ENCODE results near the gene GPR68. TPM values are rescaled to one million over a fixed set of nuclear protein-coding genes. Genes with fewer than 3 reads are reported as not detected.

The GPR68 gene
- polyA plus RNA-seq, 1 donor from 2014 or later = 2.1 TPM

DNA sequence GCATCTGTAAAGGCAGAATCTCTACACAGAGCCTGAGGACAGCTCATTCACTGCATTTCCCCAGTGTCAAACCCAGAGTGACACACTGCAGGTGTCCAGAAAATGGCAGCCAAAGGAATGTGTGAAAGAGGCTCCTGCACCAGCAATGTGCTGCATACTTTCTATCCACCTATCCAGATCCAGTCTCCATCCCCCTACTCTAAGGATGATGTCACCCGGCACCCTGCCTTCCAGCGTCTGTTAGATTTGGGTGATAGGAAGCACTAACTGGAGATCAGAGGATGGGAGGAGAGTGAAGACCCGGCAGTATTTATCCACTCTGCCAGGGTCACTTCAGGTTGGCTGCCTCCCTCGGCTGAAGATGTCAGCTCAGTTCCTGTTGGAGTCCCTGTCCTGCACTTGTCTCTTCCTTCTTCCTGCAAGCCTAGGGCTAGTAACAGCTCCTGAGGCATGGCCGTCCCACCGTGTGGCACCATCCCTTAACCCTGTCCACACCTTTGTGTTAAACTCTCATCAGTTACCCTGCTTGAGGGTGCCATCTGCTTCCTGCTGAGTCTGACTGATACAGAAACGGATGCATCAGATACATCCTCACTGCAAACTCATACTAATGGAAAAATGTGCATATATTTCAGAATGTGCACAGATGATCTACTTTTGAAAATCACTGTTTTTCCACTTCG, 13.0 kb upstream of the GPR68 start:
- H3K79me2 ChIP-seq (replicated peaks; ENCODE audit: insufficient read depth, low read length) = no peaks in the 10 kb centered on the region
- peak overlapping the region; percentile 25 for H3K4me2 ChIP-seq (ENCODE audit: low read length)
- peak overlapping the region; percentile 31 for H3K27ac ChIP-seq (ENCODE audit: low read length)
- H4K20me1 ChIP-seq (ENCODE audit: insufficient read depth) = no peaks in the 10 kb centered on the region
- TF ChIP-seq, protein P1, sequence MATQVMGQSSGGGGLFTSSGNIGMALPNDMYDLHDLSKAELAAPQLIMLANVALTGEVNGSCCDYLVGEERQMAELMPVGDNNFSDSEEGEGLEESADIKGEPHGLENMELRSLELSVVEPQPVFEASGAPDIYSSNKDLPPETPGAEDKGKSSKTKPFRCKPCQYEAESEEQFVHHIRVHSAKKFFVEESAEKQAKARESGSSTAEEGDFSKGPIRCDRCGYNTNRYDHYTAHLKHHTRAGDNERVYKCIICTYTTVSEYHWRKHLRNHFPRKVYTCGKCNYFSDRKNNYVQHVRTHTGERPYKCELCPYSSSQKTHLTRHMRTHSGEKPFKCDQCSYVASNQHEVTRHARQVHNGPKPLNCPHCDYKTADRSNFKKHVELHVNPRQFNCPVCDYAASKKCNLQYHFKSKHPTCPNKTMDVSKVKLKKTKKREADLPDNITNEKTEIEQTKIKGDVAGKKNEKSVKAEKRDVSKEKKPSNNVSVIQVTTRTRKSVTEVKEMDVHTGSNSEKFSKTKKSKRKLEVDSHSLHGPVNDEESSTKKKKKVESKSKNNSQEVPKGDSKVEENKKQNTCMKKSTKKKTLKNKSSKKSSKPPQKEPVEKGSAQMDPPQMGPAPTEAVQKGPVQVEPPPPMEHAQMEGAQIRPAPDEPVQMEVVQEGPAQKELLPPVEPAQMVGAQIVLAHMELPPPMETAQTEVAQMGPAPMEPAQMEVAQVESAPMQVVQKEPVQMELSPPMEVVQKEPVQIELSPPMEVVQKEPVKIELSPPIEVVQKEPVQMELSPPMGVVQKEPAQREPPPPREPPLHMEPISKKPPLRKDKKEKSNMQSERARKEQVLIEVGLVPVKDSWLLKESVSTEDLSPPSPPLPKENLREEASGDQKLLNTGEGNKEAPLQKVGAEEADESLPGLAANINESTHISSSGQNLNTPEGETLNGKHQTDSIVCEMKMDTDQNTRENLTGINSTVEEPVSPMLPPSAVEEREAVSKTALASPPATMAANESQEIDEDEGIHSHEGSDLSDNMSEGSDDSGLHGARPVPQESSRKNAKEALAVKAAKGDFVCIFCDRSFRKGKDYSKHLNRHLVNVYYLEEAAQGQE (IDR thresholded peaks at IDR 0.05; ENCODE audit: borderline replicate concordance) = no peak
- TF ChIP-seq SMC3 (conservative IDR thresholded peaks at IDR 0.05; ENCODE audit: poor library complexity) (no peak), EZH2 (IDR thresholded peaks at IDR 0.05; ENCODE audit: borderline replicate concordance, insufficient read depth, low read length, poor library complexity, severe bottlenecking) (no peak), EP300 (conservative IDR thresholded peaks at IDR 0.05; ENCODE audit: poor library complexity, severe bottlenecking) (no peak)
- TF ChIP-seq, protein P2, sequence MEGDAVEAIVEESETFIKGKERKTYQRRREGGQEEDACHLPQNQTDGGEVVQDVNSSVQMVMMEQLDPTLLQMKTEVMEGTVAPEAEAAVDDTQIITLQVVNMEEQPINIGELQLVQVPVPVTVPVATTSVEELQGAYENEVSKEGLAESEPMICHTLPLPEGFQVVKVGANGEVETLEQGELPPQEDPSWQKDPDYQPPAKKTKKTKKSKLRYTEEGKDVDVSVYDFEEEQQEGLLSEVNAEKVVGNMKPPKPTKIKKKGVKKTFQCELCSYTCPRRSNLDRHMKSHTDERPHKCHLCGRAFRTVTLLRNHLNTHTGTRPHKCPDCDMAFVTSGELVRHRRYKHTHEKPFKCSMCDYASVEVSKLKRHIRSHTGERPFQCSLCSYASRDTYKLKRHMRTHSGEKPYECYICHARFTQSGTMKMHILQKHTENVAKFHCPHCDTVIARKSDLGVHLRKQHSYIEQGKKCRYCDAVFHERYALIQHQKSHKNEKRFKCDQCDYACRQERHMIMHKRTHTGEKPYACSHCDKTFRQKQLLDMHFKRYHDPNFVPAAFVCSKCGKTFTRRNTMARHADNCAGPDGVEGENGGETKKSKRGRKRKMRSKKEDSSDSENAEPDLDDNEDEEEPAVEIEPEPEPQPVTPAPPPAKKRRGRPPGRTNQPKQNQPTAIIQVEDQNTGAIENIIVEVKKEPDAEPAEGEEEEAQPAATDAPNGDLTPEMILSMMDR (IDR thresholded peaks at IDR 0.05; ENCODE audit: poor library complexity, severe bottlenecking) = no peak
- peak overlapping the region; percentile 51 for H2AFZ ChIP-seq (ENCODE audit: low read depth, low read length)
- no peak overlapping the region for H3K4me3 ChIP-seq (ENCODE audit: low read length)
- no peaks in the 10 kb centered on the region for H3F3A ChIP-seq (ENCODE audit: insufficient read depth, low read length, poor library complexity, severe bottlenecking)
- H3K27me3 ChIP-seq (ENCODE audit: insufficient read depth, low read depth, low read length) = peaks cover 4% of the 10 kb centered on the region
- H3K9me3 ChIP-seq (ENCODE audit: low read length) = no peaks in the 10 kb centered on the region
- peak overlapping the region; percentile 26 for H3K9ac ChIP-seq (ENCODE audit: low read length)
- no peaks in the 10 kb centered on the region for H3K9me2 ChIP-seq (ENCODE audit: insufficient read depth, low read length)
- no peaks in the 10 kb centered on the region for H3K36me3 ChIP-seq (ENCODE audit: insufficient read depth, low read length)

DNA sequence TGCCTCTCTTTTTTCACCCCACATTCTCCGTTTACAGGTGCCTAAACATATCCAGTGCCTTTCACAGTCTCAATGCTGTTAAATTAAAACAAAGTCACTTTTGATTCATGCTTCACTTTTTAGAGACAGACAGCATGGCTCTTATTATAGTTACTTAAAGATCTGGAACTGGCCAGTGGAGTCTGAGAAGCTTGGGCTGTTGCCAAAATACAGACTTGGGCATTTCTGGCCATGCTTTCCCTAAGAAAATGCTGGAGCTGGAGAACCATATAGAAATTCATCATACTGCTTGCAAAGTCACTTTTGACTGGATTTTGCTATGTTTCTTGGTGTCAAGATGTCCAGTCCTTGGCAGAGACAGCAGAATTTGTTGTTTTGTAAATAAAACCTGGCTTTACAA, 12.2 kb upstream of the GPR68 start:
- H3K4me3 ChIP-seq (ENCODE audit: low read length) = no peak overlapping the region
- no peaks in the 10 kb centered on the region for H3F3A ChIP-seq (ENCODE audit: insufficient read depth, low read length, poor library complexity, severe bottlenecking)
- no peak for TF ChIP-seq SMC3 (conservative IDR thresholded peaks at IDR 0.05; ENCODE audit: poor library complexity)
- TF ChIP-seq, protein P2 (IDR thresholded peaks at IDR 0.05; ENCODE audit: poor library complexity, severe bottlenecking) = no peak
- TF ChIP-seq POLR2AphosphoS5 (IDR thresholded peaks at IDR 0.05) = no peak
- TF ChIP-seq, protein P1 (IDR thresholded peaks at IDR 0.05; ENCODE audit: borderline replicate concordance) = no peak
- no peak overlapping the region for H3K27ac ChIP-seq (ENCODE audit: low read length)
- no peaks in the 10 kb centered on the region for H4K20me1 ChIP-seq (ENCODE audit: insufficient read depth)
- no peak overlapping the region for H2AFZ ChIP-seq (ENCODE audit: low read depth, low read length)
- H3K4me2 ChIP-seq (ENCODE audit: low read length) = peak overlapping the region; percentile 25
- H3K79me2 ChIP-seq (replicated peaks; ENCODE audit: insufficient read depth, low read length) = no peaks in the 10 kb centered on the region
- no peaks in the 10 kb centered on the region for H3K36me3 ChIP-seq (ENCODE audit: insufficient read depth, low read length)
- no peaks in the 10 kb centered on the region for H3K9me3 ChIP-seq (ENCODE audit: low read length)
- H3K27me3 ChIP-seq (ENCODE audit: insufficient read depth, low read depth, low read length) = peaks cover 4% of the 10 kb centered on the region
- peak overlapping the region; percentile 26 for H3K9ac ChIP-seq (ENCODE audit: low read length)
- H3K9me2 ChIP-seq (ENCODE audit: insufficient read depth, low read length) = no peaks in the 10 kb centered on the region

Data from neural cell (in vitro differentiated cells).